HG02759 (cell line): ENCODE measurements around the gene GPC6.
"Not testable (repeated sequence)": the region's sequence is repeated elsewhere in the genome, so short reads cannot be mapped to it uniquely, and the experiment has no call there.

Experiments used
- ATAC-seq: cut with Tn5 transposase; IDR thresholded peaks from one replicate; pipeline ENCODE4 v1.9.1; 2021; ENCODE audit warnings: mild to moderate bottlenecking, moderate library complexity; ENCODE audit not compliant: unreplicated experiment

The GPC6 gene

GRCh38 chr13:93496117-93496516 lies 269.5 kb downstream of the GPC6 start:
- not testable (repeated sequence) for ATAC-seq

- no peak for ATAC-seq
These were observed 270.5 kb downstream of the GPC6 start for GRCh38 chr13:93496985-93497673.

- no peak for ATAC-seq
These were observed 273.4 kb downstream of the GPC6 start for GRCh38 chr13:93499991-93500390.

- ATAC-seq: no peak
These were observed 275.5 kb downstream of the GPC6 start for GRCh38 chr13:93502071-93502470.

- no peak for ATAC-seq
These were observed 276.5 kb downstream of the GPC6 start for GRCh38 chr13:93502987-93503615.

GRCh38 chr13:93505104-93505952 lies 278.7 kb downstream of the GPC6 start:
- ATAC-seq: no peak

GRCh38 chr13:93511011-93511410 lies 284.4 kb downstream of the GPC6 start:
- ATAC-seq: no peak

GRCh38 chr13:93515267-93515666 lies 288.7 kb downstream of the GPC6 start:
- ATAC-seq: no peak

GRCh38 chr13:93517658-93518057 lies 291.1 kb downstream of the GPC6 start:
- no peak for ATAC-seq

GRCh38 chr13:93521307-93521706 lies 294.7 kb downstream of the GPC6 start:
- ATAC-seq: no peak

- no peak for ATAC-seq
These were observed 295.9 kb downstream of the GPC6 start for GRCh38 chr13:93522501-93522900.

- no peak for ATAC-seq
These were observed 298.5 kb downstream of the GPC6 start for GRCh38 chr13:93525087-93525486.

- no peak for ATAC-seq
These were observed 301.2 kb downstream of the GPC6 start for GRCh38 chr13:93527748-93528297.

GRCh38 chr13:93529961-93530360 lies 303.4 kb downstream of the GPC6 start:
- no peak for ATAC-seq

- ATAC-seq: no peak
These were observed 307.6 kb downstream of the GPC6 start for GRCh38 chr13:93534181-93534700.

- no peak for ATAC-seq
These were observed 308.6 kb downstream of the GPC6 start for GRCh38 chr13:93535251-93535650.

- ATAC-seq: no peak
These were observed 313.3 kb downstream of the GPC6 start for GRCh38 chr13:93539914-93540313.

GRCh38 chr13:93547886-93548285 lies 321.3 kb downstream of the GPC6 start:
- ATAC-seq: no peak

GRCh38 chr13:93549326-93550005 lies 322.9 kb downstream of the GPC6 start:
- no peak for ATAC-seq

GRCh38 chr13:93550236-93550635 lies 323.6 kb downstream of the GPC6 start:
- no peak for ATAC-seq

GRCh38 chr13:93552596-93552995 lies 326.0 kb downstream of the GPC6 start:
- no peak for ATAC-seq
